GM12891 (cell line): ENCODE measurements around the gene ADM.

Experiments
- PAX5 ChIP-seq: IDR thresholded peaks from 2 replicates; pipeline ENCODE4 v1.6.1; 2011; ENCODE audit warnings: low read length, moderate library complexity, mild to moderate bottlenecking; ENCODE audit not compliant: insufficient read depth, severe bottlenecking
- POLR2A ChIP-seq: IDR thresholded peaks from 2 replicates; pipeline ENCODE4 v1.6.1; 2011; ENCODE audit warnings: low read depth, low read length, control low read depth
- POU2F2 ChIP-seq: IDR thresholded peaks from 2 replicates; pipeline ENCODE4 v1.6.1; 2011; ENCODE audit warnings: low read depth, mild to moderate bottlenecking, control low read depth, low read length, moderate library complexity
- TAF1 ChIP-seq: IDR thresholded peaks from 2 replicates; pipeline ENCODE4 v1.6.1; 2011; ENCODE audit warnings: low read depth, low read length, control low read depth

DNA sequence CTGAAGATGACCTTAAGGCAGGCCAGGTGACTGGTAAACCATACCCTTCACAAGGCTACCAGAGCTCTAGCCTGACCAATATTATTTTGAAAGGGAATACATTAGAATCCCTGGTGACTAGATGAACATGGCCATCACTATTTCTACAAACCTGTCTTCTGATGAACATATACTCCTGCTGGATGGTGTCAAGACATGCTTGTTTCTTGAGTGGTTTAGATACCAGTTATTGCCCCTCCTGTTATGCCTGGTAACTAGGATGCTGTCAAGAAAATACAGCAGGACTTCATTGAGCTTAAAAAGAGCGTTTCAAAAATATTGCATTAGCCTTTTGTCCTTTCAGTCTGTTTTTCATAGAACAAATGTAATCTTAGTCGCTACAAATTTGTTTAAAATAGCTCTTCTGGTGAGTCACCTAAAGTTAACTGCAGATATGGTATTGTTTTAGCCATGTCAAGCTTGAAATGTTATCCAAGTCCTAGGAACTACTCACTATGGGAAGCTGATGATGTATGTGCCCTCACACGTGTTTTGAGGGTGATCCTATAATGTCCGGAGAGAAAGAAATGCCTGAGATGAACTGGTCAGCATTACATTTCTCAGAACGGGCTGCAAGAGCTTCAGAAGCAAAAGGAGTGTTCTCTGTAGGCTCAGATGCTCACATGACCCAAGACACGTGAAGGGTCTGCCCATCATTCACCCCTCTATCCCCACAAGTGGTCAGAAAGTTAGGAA, 20.6 kb downstream of the ADM start:
- TF ChIP-seq POU2F2 = no peak
- no peak for TF ChIP-seq POLR2A
- TF ChIP-seq TAF1 = no peak
- TF ChIP-seq PAX5 = no peak
